ENCODE measurements around the gene SLC9A2. TPM values are rescaled to one million over a fixed set of nuclear protein-coding genes. Genes with fewer than 3 reads are reported as not detected.

The SLC9A2 gene
- total RNA-seq, 2 donors from 2014 or later, result not detected

- H3K9me3 ChIP-seq (ENCODE audit: control insufficient read depth, low read length), result peaks cover 19% of the 10 kb centered on the region
- Mint-ChIP-seq H3K9me3 (peaks cover 3% of the 10 kb centered on the region), H3K27me3 (ENCODE audit: insufficient read depth) (no peaks in the 10 kb centered on the region), H3K4me3 (no peak overlapping the region), H3K4me1 (no peaks in the 10 kb centered on the region), H3K36me3 (ENCODE audit: low read depth) (no peaks in the 10 kb centered on the region), H3K27ac (no peak overlapping the region)
- H3K36me3 ChIP-seq (ENCODE audit: control insufficient read depth, insufficient read depth, low read length), result no peaks in the 10 kb centered on the region
- H3K9ac ChIP-seq (ENCODE audit: extremely low read depth, low read length, poor library complexity, severe bottlenecking), result no peak overlapping the region
- no peaks in the 10 kb centered on the region for H3K4me1 ChIP-seq (ENCODE audit: control insufficient read depth, insufficient read depth, low read length)
- WGBS, 2 experiments (ENCODE audit: insufficient coverage in 1 of 2, insufficient read length in 1 of 2), result 95 to 100% methylated on average over 2 to 4 of the region's 4 CpGs
- H3K27me3 ChIP-seq (ENCODE audit: control insufficient read depth, insufficient read depth, low read length, poor library complexity, severe bottlenecking), result no peaks in the 10 kb centered on the region
- no peak overlapping the region for H3K4me3 ChIP-seq (ENCODE audit: low read length)
- DNase-seq, result no peak
- no peak overlapping the region for H3K27ac ChIP-seq (ENCODE audit: low read depth, low read length)
- TF ChIP-seq CTCF (conservative IDR thresholded peaks at IDR 0.05), result no peak
Observed at GRCh38 chr2:102748107-102748506, 128.8 kb downstream of the SLC9A2 start.

GRCh38 chr2:102749938-102750337 lies 130.6 kb downstream of the SLC9A2 start:
- TF ChIP-seq CTCF (conservative IDR thresholded peaks at IDR 0.05), result no peak
- no peak overlapping the region for H3K27ac Mint-ChIP-seq
- Histone ChIP-seq H3K9ac (ENCODE audit: extremely low read depth, low read length, poor library complexity, severe bottlenecking) (no peak overlapping the region), H3K9me3 (ENCODE audit: control insufficient read depth, low read length) (peaks cover 14% of the 10 kb centered on the region), H3K27me3 (ENCODE audit: control insufficient read depth, insufficient read depth, low read length, poor library complexity, severe bottlenecking) (no peaks in the 10 kb centered on the region), H3K4me3 (ENCODE audit: low read length) (no peak overlapping the region), H3K4me1 (ENCODE audit: control insufficient read depth, insufficient read depth, low read length) (no peaks in the 10 kb centered on the region), H3K36me3 (ENCODE audit: control insufficient read depth, insufficient read depth, low read length) (no peaks in the 10 kb centered on the region), H3K27ac (ENCODE audit: low read depth, low read length) (no peak overlapping the region)
- H3K36me3 Mint-ChIP-seq (ENCODE audit: low read depth), result no peaks in the 10 kb centered on the region
- H3K4me3 Mint-ChIP-seq, result no peak overlapping the region
- H3K27me3 Mint-ChIP-seq (ENCODE audit: insufficient read depth), result no peaks in the 10 kb centered on the region
- DNase-seq, result no peak
- WGBS, 2 experiments (ENCODE audit: insufficient coverage in 1 of 2, insufficient read length in 1 of 2), result 100% methylated on average over 2 of the region's 3 CpGs; no CpG with 5 or more reads in 1 of the 2 experiments
- H3K4me1 Mint-ChIP-seq, result peaks cover under 1% of the 10 kb centered on the region
- H3K9me3 Mint-ChIP-seq, result no peaks in the 10 kb centered on the region

GRCh38 chr2:102753563-102754159 lies 134.3 kb downstream of the SLC9A2 start:
- peak; percentile 91 for TF ChIP-seq CTCF (conservative IDR thresholded peaks at IDR 0.05)

More at GRCh38 chr2:102753563-102754159, 134.3 kb downstream of the SLC9A2 start:
- H3K9me3 Mint-ChIP-seq, result peaks cover 3% of the 10 kb centered on the region
- no peak overlapping the region for H3K4me3 ChIP-seq (ENCODE audit: low read length)
- H3K9me3 ChIP-seq (ENCODE audit: control insufficient read depth, low read length), result peaks cover 7% of the 10 kb centered on the region
- H3K36me3 Mint-ChIP-seq (ENCODE audit: low read depth), result peaks cover 4% of the 10 kb centered on the region
- H3K27me3 ChIP-seq (ENCODE audit: control insufficient read depth, insufficient read depth, low read length, poor library complexity, severe bottlenecking), result no peaks in the 10 kb centered on the region
- no peak overlapping the region for H3K27ac ChIP-seq (ENCODE audit: low read depth, low read length)
- WGBS, 2 experiments (ENCODE audit: insufficient coverage in 1 of 2, insufficient read length in 1 of 2), result 83 to 100% methylated on average over 2 to 6 of the region's 7 CpGs
- H3K27ac Mint-ChIP-seq, result no peak overlapping the region
- DNase-seq, result no peak
- peaks cover 5% of the 10 kb centered on the region for H3K4me1 Mint-ChIP-seq
- no peaks in the 10 kb centered on the region for H3K4me1 ChIP-seq (ENCODE audit: control insufficient read depth, insufficient read depth, low read length)
- H3K36me3 ChIP-seq (ENCODE audit: control insufficient read depth, insufficient read depth, low read length), result no peaks in the 10 kb centered on the region
- H3K9ac ChIP-seq (ENCODE audit: extremely low read depth, low read length, poor library complexity, severe bottlenecking), result no peak overlapping the region
- no peak overlapping the region for H3K4me3 Mint-ChIP-seq
- H3K27me3 Mint-ChIP-seq (ENCODE audit: insufficient read depth), result no peaks in the 10 kb centered on the region
